Epithelial cell of alveolus of lung (primary cell): ENCODE results near the gene CD1B. TPM values are rescaled to one million over a fixed set of nuclear protein-coding genes. Genes with fewer than 3 reads are reported as not detected.

Experiments used
- total RNA-seq: library from RNA; depleted of rRNA; stranded (reverse); fragments of >200 nt; gene quantifications from 2 replicates; pipeline ENCODE4 v1.2.1, GENCODE V29; 2015

The CD1B gene
- not detected in 2 replicates for total RNA-seq

GRCh38 chr1:158331481-158332150 is at the start of gene CD1B:
CD1B (minus strand) TSS chr1:158331531; CDS start chr1:158331423, 108 bp downstream.

DNA sequence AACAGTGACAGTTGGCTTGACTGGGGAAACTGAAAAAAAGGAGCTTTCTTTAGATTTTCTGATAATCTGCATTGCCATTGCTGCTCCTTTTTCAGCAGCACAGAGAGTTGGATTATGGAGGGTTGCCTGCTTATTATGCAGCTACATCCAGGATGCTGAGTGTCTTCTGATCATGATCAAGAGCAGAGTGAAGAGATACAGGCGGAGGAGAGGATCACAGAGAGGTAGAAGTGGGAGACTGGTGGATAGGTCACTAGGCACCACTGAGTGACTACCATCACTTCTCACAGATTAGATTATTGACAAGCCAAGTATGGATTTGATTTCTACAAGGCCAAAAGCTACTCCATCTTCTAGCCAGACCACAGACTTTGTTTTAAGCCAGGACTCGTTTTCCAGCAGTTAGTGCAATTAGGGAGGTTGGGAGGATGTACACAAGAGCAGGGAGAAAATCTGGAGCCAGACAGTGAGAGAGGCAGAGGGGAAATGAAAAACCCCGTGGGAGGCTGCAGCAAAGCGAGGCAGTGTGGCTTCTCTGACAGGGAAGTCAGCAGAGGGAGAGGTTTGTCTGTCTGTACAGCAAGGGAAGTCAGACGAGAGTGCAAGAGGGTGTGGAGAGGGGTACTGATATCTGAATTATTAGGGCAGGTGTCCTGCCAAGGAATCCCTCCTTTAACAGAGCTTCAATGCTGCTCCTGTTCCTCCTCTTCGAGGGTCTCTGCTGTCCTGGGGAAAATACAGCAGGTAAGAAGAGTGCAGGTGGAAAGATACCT is 22.2 kb upstream of the CD1B start, which contains the start of gene CD1E:
TSS of gene CD1E (plus strand) at position 592 of the 773 bp plus-strand sequence. CDS start at position 687, 95 bp downstream.

DNA sequence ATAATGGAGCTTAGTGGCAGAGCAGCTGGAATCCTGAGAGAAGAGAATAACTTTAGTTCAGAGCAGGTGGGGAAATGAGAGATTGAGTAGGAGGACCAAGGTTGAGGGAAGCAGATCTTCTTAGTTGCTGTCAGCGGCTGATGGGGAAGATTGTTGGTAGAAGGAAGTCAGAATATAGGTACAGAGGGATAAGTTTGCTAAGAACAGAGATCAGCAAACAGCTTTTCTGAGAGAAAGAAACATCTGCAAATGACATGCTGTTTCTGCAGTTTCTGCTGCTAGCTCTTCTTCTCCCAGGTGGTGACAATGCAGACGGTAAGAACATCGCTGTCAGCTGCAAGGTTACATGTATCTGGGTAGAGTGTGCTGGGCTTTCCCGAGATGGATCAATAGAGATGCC is 41.5 kb downstream of the CD1B start, which contains the start of gene CD1C:
TSS of gene CD1C (plus strand) at position 113 of the 400 bp plus-strand sequence. CDS start at position 255, 142 bp downstream.

Other genes with a start within 250 kb of the CD1B start
- gene CD1D, start 150.6 kb downstream of the CD1B start, total RNA-seq: 7.8 and 17.6 TPM in 2 replicates
- gene CD1A, start 77.1 kb downstream of the CD1B start, total RNA-seq: not detected in 2 replicates
- gene CD1C, start 41.6 kb downstream of the CD1B start, total RNA-seq: not detected in 2 replicates
- not detected in 2 replicates for gene CD1E, start 22.4 kb upstream of the CD1B start, total RNA-seq
- gene OR10T2, start 67.9 kb upstream of the CD1B start, total RNA-seq: not detected in 2 replicates
- gene OR10K2, start 94.7 kb upstream of the CD1B start, total RNA-seq: not detected in 2 replicates
- not detected in 2 replicates for gene OR10K1, start 130.3 kb upstream of the CD1B start, total RNA-seq
- not detected in 2 replicates for gene OR10R2, start 140.7 kb upstream of the CD1B start, total RNA-seq
- not detected in 2 replicates for gene OR6Y1, start 222.9 kb upstream of the CD1B start, total RNA-seq
- gene OR6P1, start 239.0 kb upstream of the CD1B start, total RNA-seq: not detected in 2 replicates
- not detected in 2 replicates for gene OR10X1, start 248.4 kb upstream of the CD1B start, total RNA-seq